Neutrophil (primary cell): ENCODE data around the gene PHOSPHO1.
A peak's percentile ranks its signal among the peaks of the same experiment; 100 is the strongest.

ENCODE experiments used
- H3K27ac ChIP-seq: fragments of 200-600 bp; sonication (generic); 2 replicates; pipeline ENCODE4 v1.5.1; 2016; ENCODE audit warnings: mild to moderate bottlenecking, moderate library complexity
- H3K27me3 ChIP-seq: fragments of 200-600 bp; sonication (generic); 2 replicates; pipeline ENCODE4 v1.6.0; 2016; ENCODE audit warnings: mild to moderate bottlenecking
- H3K36me3 ChIP-seq: fragments of 200-600 bp; sonication (generic); 2 replicates; pipeline ENCODE4 v1.5.1; 2017
- H3K4me1 ChIP-seq, 2 experiments: fragments of 200-600 bp in 1 of 2; sonication (generic) in 1 of 2; 1 replicate in 1 of 2; 2 replicates in 1 of 2; pipeline versions ENCODE4 v1.5.1 to v1.6.1; 2013 to 2016; ENCODE audit warnings: low read depth in 1 of 2, low read length in 1 of 2, mild to moderate bottlenecking in 1 of 2, moderate library complexity in 1 of 2; ENCODE audit not compliant: control insufficient read depth in 1 of 2, insufficient read depth in 1 of 2
- H3K4me3 ChIP-seq, 2 experiments: fragments of 200-600 bp in 1 of 2; sonication (generic) in 1 of 2; 1 replicate in 1 of 2; 2 replicates in 1 of 2; pipeline ENCODE4 v1.5.1; 2013 to 2016; ENCODE audit warnings: low read depth in 1 of 2, low read length in 1 of 2, mild to moderate bottlenecking in 1 of 2, moderate library complexity in 1 of 2
- H3K9me3 ChIP-seq: fragments of 200-600 bp; sonication (generic); 2 replicates; pipeline ENCODE4 v1.5.1; 2016
- TF ChIP-seq, protein P1 (sequence below): fragments of 200-600 bp; sonication (generic); IDR thresholded peaks from 2 replicates; pipeline ENCODE4 v1.5.1; 2016; ENCODE audit warnings: antibody characterized with exemption

The PHOSPHO1 gene

DNA sequence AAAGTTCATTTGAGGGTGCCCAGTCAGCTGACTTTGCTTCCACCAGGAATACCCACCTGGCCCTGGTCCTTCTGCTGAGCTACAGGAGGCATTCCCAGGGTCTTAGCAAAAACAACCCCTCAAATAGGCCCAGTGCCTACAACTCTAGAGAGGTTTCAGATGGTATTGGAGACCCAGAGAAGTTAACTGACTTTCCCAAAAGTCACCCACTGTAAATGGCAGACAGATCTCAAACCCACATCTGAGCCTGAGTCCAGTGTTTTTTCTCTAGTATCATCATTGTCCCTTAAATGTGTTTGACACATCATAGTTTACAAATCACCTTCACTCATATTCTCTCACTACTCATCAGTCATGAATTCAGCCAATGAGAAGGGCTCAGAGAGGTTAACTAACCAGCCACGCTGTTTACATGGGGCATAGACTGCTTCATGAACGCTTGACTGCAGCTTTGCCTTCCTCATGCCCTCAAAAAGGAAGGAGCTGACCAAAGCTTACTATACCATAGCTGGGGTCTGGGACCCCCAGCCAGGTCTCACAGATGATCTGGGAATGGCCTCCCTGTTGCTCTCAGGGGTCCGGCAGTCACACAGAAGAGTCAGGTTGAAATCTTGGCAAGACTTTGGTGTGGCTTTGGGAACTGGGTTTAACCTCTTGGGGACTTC lies 3.7 kb downstream of the PHOSPHO1 start:
- Histone ChIP-seq H3K27ac (peak overlapping the region; percentile 66), H3K4me1 (peaks cover 68 to 77% of the 10 kb centered on the region in 2 experiments), H3K9me3 (no peaks in the 10 kb centered on the region), H3K36me3 (peaks cover 59% of the 10 kb centered on the region), H3K27me3 (peaks cover 53% of the 10 kb centered on the region), H3K4me3 (peak overlapping the region; percentile 27 to 94)
- TF ChIP-seq, protein P1, sequence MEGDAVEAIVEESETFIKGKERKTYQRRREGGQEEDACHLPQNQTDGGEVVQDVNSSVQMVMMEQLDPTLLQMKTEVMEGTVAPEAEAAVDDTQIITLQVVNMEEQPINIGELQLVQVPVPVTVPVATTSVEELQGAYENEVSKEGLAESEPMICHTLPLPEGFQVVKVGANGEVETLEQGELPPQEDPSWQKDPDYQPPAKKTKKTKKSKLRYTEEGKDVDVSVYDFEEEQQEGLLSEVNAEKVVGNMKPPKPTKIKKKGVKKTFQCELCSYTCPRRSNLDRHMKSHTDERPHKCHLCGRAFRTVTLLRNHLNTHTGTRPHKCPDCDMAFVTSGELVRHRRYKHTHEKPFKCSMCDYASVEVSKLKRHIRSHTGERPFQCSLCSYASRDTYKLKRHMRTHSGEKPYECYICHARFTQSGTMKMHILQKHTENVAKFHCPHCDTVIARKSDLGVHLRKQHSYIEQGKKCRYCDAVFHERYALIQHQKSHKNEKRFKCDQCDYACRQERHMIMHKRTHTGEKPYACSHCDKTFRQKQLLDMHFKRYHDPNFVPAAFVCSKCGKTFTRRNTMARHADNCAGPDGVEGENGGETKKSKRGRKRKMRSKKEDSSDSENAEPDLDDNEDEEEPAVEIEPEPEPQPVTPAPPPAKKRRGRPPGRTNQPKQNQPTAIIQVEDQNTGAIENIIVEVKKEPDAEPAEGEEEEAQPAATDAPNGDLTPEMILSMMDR = no peak

DNA sequence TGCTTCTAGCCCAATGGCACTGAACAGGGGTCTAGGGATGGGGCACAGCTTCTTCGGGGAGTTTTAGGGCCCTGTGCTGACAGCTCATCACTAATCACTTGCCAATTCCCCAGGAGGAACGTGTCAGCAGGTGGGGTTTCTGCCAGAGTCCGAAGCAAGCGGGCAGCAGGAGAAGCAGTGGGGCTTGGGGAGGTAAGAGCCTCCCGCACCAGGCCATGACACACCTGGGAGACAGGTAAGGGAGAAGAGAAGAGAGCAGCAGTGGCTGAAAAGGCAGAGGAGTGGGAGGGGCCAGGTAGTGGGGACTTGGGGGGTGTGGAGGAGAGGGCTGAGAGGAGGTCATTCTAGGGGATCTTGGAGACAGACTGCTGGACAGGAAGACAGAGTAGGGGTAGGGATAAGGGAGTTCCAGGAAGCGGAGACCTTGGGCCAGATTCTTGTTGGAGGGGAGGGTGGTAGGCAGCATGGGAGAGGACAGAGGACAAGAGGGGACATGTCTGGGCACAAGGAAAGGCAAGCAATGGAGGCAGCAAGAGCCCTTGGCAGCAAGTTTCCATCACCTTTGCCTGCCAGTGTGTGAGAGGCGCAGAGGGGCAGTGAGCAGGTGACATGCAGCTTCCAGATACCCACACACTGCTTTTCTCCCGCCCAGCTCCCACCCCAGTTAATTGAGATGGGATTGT lies 4.9 kb downstream of the PHOSPHO1 start:
- TF ChIP-seq, protein P1 = no peak
- Histone ChIP-seq H3K36me3 (peaks cover 60% of the 10 kb centered on the region), H3K27ac (peak overlapping the region; percentile 58), H3K4me1 (peaks cover 57 to 68% of the 10 kb centered on the region in 2 experiments), H3K4me3 (peak overlapping the region in 1 of 2 experiments; percentile 94), H3K27me3 (peaks cover 58% of the 10 kb centered on the region), H3K9me3 (no peaks in the 10 kb centered on the region)

DNA sequence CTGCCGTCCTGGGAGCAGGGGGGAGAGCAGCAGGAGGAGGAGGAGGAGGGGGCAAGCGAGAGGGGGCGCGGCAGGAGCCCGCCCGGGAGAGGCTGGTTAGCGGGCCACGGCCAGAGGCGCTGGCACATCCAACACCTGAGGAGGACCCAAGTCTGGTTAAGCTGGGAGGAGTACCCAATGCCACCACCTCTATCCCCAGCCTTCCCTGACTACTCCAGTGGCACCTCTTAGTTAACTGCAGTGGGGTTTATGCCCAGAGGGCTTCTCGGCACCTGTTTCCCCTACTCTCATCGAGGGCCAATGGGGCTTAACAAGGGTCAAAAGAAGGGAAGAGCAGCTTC lies 5.6 kb downstream of the PHOSPHO1 start:
- Histone ChIP-seq H3K4me3 (peak overlapping the region; percentile 44 to 61), H3K36me3 (peaks cover 60% of the 10 kb centered on the region), H3K9me3 (no peaks in the 10 kb centered on the region), H3K4me1 (peaks cover 60 to 71% of the 10 kb centered on the region in 2 experiments), H3K27me3 (peaks cover 58% of the 10 kb centered on the region), H3K27ac (peak overlapping the region; percentile 58)
- TF ChIP-seq, protein P1 = no peak

DNA sequence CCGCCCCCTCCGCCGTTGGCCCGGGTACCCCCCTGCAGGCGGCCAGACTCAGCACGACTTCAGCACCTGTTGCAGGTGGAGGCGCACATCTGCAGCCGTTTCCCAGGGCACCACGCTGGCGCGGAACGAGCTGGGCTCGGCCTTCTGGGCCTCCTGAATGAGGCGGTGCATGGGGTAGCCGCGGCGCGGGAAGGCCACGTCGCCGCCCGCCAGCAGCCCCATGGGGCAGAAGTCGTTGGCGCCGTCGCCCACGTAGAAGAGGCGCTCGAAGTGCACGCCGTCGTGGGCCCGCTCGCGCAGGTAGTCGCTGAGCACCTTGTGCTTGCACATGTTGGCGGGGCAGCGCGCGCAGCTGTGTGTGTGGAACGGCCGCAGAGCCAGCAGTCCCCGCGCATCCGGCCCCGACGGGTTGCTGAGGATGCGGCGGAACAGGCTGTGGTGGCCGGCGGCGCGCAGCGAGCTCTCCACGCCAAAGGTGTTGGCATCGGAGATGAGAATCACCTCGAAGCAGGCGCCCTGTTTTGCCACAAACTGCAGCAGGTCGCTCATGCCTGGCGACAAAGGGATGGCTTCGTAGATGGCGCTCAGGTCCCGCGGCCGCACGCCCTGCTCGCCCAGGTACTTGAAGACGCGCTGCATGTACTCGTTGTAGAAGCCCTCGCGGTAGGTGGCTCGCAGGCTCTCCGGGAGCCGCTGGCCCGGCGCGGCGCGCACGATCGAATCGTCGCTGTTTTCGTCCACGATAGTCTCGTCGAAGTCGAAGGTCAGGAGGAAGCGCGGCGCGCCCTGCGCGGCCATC lies 6.2 kb downstream of the PHOSPHO1 start:
- TF ChIP-seq, protein P1 = no peak
- Histone ChIP-seq H3K9me3 (no peaks in the 10 kb centered on the region), H3K4me1 (peaks cover 60 to 77% of the 10 kb centered on the region in 2 experiments), H3K4me3 (peak overlapping the region; percentile 44 to 61), H3K36me3 (peaks cover 60% of the 10 kb centered on the region), H3K27me3 (peaks cover 58% of the 10 kb centered on the region), H3K27ac (peak overlapping the region; percentile 58)

DNA sequence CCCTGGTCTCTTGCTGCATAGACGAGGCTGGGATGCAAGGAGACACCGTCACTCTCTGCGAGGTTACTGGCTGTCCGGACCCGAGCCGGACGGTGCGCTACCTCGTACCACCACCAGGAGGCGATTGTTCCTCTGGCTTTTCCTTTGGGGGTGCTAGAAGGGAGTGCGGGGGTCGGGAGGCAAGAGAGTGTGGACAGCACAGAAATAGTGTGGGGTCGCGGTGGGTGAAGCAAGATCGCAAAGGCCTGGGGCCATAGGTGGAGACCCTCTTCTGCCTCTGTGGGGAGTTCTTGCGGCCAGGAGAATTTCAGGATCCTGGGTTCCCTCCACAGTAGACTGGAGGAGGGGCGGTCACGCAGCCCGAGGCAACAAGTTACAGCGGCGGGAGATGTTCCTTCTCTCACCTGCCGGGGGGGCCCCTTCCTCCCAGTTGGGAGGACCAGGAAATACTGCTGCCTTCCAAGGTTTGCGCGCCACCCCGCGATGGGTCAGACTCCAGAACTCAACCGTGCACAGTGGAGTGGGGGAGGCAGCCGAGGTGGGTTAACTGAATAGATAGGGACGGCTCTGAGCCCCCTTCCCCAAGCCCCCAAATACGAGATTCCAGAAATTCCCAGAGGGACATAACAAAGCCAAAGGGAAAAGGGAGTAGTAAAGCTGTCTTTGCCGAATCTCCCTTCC lies 6.9 kb downstream of the PHOSPHO1 start:
- Histone ChIP-seq H3K27me3 (peaks cover 58% of the 10 kb centered on the region), H3K4me3 (peak overlapping the region; percentile 44 to 61)

More for the DNA sequence above, 6.9 kb downstream of the PHOSPHO1 start:
- TF ChIP-seq, protein P1 = peak; percentile 88
- Histone ChIP-seq H3K27ac (peak overlapping the region; percentile 58), H3K9me3 (no peaks in the 10 kb centered on the region), H3K36me3 (peaks cover 60% of the 10 kb centered on the region), H3K4me1 (peaks cover 60 to 78% of the 10 kb centered on the region in 2 experiments)
